Dedifferentiated amniotic fluid mesenchymal stem cell (primary cell): ENCODE results near the gene RABGAP1.
A peak's percentile ranks its signal among the peaks of the same experiment; 100 is the strongest.

ENCODE experiments used
- DNase-seq: peaks from one replicate; pipeline ENCODE4 v3.0.0-alpha.2; 2016; ENCODE audit errors: extremely low spot score

Gene RABGAP1

GRCh38 chr9:123008909-123009308 is 68.1 kb downstream of the RABGAP1 start:
- no peak for DNase-seq

DNA sequence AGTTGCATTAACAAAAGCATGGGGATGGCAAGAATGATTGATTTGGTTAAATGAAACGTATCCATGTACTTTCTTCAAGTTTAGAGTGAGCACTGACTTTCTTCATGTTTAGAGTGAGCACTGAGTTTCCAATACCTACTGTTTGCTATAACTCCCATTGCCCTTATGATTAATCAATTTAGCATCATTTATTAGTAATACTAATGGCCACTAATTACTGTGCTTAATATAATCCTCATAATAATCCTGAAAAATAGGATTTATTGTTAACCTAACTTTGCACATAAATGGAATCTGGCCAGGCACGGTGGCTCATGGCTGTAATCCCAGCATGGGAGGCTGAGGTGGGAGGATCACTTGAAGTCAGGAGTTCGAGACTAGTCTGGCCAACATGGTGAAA is 70.6 kb downstream of the RABGAP1 start:
- no peak for DNase-seq

DNA sequence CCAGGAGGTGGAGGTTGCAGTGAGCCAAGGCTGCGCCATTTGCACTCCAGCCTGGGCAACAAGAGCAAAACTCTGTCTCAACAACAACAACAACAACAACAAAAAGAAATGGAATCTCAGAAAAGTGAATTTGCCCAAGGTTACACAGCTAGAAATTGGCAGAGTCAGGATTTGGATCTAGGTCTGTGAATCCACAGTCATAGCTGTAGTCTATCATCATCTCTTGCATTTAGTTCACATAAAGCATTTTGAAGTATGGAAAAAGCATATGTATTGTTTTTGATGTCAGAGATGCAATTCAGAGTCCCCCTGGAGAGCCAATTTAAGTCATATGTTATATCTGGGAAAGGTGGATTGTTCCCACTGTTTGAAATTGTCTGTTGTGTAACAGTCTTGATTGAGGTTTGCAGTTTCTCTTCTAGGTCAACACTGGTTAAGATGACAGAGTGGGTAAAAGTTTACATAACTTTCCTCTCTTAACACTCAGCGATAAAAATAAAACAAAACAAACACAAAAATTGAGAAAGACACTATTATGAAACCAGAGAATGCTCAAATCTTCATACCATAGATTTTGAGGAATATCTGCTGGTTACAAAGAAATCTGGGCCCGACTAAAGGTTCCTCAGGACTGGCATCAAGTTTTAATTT is 71.2 kb downstream of the RABGAP1 start:
- no peak for DNase-seq

DNA sequence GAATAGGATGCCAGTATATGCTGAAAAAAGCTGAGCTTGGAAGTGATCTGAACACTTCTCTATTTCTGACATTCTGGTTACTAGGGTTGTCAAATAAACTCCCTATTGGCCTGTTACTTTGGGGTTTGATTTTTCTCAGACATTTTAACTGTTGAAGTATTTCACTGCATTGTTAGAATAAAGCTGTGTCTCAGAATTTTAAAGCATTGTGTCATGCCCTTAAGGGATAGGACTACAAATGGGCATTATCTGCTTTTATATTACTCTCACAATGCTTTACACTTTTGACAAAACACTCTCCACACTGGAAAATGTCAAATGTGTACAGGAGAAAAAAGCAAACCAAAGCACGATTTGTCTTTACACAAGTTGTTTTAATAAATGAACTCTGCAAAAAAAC is 75.8 kb downstream of the RABGAP1 start:
- DNase-seq = no peak

DNA sequence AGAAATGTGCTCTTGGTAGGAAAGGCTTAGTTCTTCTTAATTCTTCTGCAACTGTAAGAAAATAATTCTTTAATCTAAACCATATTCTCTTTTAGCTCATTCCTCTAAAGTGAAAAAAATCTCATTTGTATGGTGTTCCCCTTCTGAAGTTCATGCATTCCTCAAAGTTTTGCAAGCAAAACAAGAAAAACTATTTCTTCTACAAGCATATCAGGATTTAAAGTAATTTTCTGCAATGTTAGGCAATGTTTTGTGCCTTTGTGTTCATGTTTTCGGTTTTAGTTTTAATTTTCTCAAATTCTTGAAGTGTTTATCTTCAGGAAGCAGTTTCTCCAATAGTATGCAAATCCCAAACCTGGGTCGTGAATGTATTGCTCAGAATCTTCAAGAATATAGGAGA is 80.0 kb downstream of the RABGAP1 start:
- DNase-seq = peak; percentile 17

DNA sequence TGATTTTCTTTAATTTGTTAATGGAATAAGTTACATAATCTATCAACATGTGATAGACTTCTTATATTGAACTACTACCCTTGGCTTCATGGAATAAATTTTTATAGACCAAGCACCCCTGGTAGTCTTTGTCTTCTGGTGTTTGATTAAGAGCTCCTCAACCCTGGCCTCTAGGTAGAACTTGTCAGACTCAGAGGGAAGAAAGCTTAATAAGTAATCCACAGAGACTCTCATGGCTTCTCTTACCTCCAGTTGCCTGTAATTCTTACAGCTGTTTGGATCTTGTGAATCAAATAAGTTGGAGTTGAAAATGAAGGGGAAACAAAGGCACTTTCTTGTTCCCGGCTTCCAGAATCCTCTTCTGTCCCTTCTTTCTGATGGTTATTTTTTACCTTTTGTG is 85.6 kb downstream of the RABGAP1 start:
- no peak for DNase-seq

GRCh38 chr9:123027517-123027916 is 86.7 kb downstream of the RABGAP1 start:
- no peak for DNase-seq

DNA sequence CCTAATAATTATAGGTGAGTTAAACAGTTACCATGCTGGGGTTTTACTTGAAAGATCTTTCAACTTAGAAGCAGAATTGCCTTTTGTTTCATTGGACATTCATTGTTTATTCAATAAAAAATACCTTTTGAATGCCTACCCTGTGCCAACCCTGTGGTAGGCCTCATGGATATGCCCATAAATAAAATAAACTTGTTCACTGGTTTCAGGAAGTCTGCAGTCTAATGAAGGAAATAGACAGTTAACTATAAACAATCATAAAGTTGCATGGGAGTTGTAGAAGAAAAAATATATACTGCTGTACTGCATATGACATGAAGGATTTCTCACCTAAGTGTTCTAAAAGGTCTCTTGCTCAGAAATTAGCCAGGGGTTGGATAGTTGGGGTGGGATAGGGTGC is 87.3 kb downstream of the RABGAP1 start:
- DNase-seq = no peak

DNA sequence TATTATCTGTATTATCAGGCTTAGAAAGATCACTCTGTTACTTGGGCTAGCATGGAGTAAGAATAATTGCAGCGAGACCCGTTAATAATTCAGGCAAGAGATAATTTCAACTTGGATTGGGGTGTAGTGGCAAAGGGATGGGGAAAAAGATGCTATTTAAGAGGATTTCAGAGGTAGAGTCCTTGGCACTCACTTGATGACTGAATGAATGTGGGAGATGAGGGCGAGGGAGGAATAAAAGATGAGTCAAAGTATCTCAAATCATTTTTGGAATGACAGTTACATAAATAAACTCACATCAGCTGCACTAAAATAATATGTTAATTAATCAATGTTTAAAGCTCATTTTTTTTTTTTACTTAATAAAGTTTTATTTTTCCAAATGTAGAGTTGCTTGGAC is 88.2 kb downstream of the RABGAP1 start:
- no peak for DNase-seq

GRCh38 chr9:123031963-123032362 is 91.1 kb downstream of the RABGAP1 start:
- DNase-seq = peak; percentile 35

- no peak for DNase-seq
These were observed 92.5 kb downstream of the RABGAP1 start, which contains the start of gene GPR21 for GRCh38 chr9:123033352-123033751. TSS of gene GPR21 (plus strand) at chr9:123033667. CDS start at chr9:123034567, 900 bp downstream.

- DNase-seq = no peak
These were observed 93.2 kb downstream of the RABGAP1 start for GRCh38 chr9:123033864-123034601.

DNA sequence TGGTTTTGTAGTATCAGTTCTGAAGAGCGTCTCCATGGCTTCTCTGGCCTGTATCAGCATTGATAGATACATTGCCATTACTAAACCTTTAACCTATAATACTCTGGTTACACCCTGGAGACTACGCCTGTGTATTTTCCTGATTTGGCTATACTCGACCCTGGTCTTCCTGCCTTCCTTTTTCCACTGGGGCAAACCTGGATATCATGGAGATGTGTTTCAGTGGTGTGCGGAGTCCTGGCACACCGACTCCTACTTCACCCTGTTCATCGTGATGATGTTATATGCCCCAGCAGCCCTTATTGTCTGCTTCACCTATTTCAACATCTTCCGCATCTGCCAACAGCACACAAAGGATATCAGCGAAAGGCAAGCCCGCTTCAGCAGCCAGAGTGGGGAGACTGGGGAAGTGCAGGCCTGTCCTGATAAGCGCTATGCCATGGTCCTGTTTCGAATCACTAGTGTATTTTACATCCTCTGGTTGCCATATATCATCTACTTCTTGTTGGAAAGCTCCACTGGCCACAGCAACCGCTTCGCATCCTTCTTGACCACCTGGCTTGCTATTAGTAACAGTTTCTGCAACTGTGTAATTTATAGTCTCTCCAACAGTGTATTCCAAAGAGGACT is 94.2 kb downstream of the RABGAP1 start:
- no peak for DNase-seq

- no peak for DNase-seq
These were observed 95.0 kb downstream of the RABGAP1 start for GRCh38 chr9:123035791-123036190.

GRCh38 chr9:123036893-123037545 is 96.2 kb downstream of the RABGAP1 start:
- peak; percentile 18 for DNase-seq

DNA sequence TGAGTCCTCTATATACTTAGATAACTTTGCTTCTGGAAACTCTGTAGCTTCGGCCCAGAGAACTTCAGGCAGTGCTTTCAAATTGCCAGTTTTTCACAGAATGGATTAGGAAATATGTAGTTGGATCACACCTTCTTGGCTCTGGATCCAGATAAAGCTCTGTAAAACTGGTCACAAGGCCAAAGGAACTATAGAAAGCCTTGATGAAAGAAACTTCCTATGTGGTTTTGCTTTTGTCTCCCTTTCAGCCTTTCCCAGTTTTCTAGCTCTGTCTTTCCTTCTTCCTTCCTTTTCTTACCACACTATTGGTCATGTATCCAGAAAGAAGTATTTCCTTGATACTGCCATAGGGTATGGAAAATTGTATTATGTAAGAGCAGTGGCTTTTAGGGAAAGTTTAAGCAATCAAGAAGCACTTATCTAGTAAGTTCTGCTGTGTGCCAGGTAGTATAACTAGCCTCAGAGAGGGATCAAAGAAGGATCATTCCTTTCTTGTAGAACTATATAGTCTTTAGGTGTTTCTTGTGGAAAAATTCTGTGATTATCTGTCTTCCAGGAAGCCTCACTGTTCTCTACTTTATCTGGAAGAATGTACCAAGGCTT is 98.9 kb downstream of the RABGAP1 start:
- DNase-seq = no peak

GRCh38 chr9:123040801-123041200 is 100.0 kb downstream of the RABGAP1 start:
- no peak for DNase-seq

DNA sequence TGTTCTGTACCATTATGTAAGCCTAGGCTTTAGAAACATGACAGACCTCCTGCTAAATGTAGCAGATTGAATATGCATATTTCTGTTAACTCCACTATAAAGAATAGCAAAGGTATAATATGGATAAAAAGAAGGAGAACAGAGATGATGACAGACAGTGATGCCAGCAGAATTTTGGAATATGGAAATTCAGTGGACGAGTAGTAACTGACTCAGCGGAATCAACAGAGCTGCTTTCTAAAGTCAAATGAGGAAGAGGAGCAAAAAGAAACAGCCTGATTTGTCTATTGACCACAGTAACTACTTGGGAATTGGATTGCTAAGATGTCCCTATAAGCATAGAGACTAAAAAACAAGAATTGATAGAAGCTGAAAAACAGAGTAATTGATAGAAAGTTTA is 100.7 kb downstream of the RABGAP1 start:
- no peak for DNase-seq

DNA sequence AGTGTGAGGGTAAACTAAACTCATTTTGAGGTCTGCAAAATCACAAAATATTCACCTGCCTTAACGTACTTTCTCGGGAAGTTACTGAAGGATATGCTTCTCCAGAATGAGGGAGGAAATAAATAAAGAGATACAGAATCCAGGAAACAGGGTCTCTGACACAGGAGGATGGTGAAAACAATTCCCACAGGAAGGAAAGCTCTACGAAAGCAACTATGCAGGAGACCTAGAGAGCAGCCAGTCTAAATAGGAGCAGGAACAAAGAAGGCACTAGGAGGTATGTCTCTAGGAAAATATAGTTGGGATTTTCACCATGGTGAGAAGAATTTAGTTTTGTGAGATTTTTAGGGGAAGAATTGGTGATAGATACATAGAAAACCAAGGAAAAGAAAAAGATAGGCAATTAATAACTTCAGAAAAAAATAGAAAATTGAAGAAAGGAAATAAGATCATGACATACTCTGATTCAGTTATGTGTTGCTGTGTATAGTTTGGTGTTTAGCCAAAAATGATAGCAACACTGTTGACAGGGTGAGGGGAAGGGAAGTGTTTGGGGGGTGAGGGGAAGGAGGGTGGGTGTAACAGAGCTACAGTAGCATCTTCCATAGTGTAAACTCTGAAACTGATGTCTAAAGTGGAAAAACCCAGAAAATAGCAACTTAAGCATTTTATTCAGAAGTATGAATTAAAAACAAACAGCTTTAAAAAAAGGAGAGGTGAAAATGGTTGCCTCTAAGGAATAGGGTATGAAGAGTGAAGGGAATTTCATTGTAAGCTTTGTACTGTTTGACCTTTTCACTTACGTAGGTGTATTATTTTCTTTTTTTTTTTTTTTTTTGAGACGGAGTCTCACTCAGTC is 102.5 kb downstream of the RABGAP1 start:
- no peak for DNase-seq

- peak; percentile 66 for DNase-seq
These were observed 103.8 kb downstream of the RABGAP1 start for GRCh38 chr9:123044586-123044985.
